Large intestine (tissue), 12 donors: ENCODE data around the gene PLEKHA6. TPM values are rescaled to one million over a fixed set of nuclear protein-coding genes. Genes with fewer than 3 reads are reported as not detected.

Source experiments
- DNase-seq, 2 donors: peaks; one replicate each; pipeline versions ENCODE4 v3.0.0 to v3.0.0-alpha.2; 2013
- H3K27ac ChIP-seq: one replicate; pipeline ENCODE4 v1.5.1; 2013; ENCODE audit warnings: low read length
- H3K27me3 ChIP-seq: 2 replicates; pipeline ENCODE4 v1.6.1; 2013; ENCODE audit warnings: low read length; ENCODE audit not compliant: control insufficient read depth, insufficient read depth
- H3K36me3 ChIP-seq: 2 replicates; pipeline ENCODE4 v1.6.1; 2013; ENCODE audit warnings: low read length; ENCODE audit not compliant: control insufficient read depth, insufficient read depth
- H3K4me1 ChIP-seq: one replicate; pipeline ENCODE4 v1.6.1; 2013; ENCODE audit warnings: low read length; ENCODE audit not compliant: control insufficient read depth, insufficient read depth
- H3K4me3 ChIP-seq: one replicate; pipeline ENCODE4 v1.5.1; 2013; ENCODE audit warnings: low read length
- H3K9me3 ChIP-seq: one replicate; pipeline ENCODE4 v1.6.1; 2013; ENCODE audit warnings: mild to moderate bottlenecking, low read depth, low read length, moderate library complexity; ENCODE audit not compliant: control insufficient read depth
- WGBS: methylation state at CpG from one replicate; pipeline ENCODE4 v1.1.5; 2013; ENCODE audit warnings: low lambda C conversion rate; ENCODE audit not compliant: insufficient coverage; 5-methylcytosine and 5-hydroxymethylcytosine counted together
- long read RNA-seq, 11 donors: transcript quantifications; one replicate each; lab custom pipeline, GENCODE V29; 2026
- polyA plus RNA-seq: library from polyadenylated mRNA; unstranded; fragments of 120-200 nt; gene quantifications from one replicate; pipeline ENCODE4 v1.2.1, GENCODE V29; 2013

The PLEKHA6 gene
- 59.3 TPM for polyA plus RNA-seq
- long read RNA-seq, donor 1, partial matches to known transcripts: 0 of 1 reads
- long read RNA-seq, donor 1, other reads (novel, unspliced or antisense): 0 of 1 reads
- long read RNA-seq, donor 2, partial matches to known transcripts: 0 of 1 reads
- long read RNA-seq, donor 2, other reads (novel, unspliced or antisense): 0 of 1 reads
- long read RNA-seq, donor 3: 0 reads
- long read RNA-seq, donor 4: 0 reads
- long read RNA-seq, donor 5: 0 reads
- long read RNA-seq, donor 6, partial matches to known transcripts: 5 of 7 reads
- long read RNA-seq, donor 6, other reads (novel, unspliced or antisense): 0 of 7 reads
- long read RNA-seq, donor 7, partial matches to known transcripts: 0 of 2 reads
- long read RNA-seq, donor 7, other reads (novel, unspliced or antisense): 0 of 2 reads
- long read RNA-seq, donor 8, partial matches to known transcripts: 0 of 2 reads
- long read RNA-seq, donor 8, other reads (novel, unspliced or antisense): 0 of 2 reads
- long read RNA-seq, donor 9: 0 reads
- long read RNA-seq, donor 10, partial matches to known transcripts: 0 of 2 reads
- long read RNA-seq, donor 10, other reads (novel, unspliced or antisense): 0 of 2 reads
- long read RNA-seq, donor 11, partial matches to known transcripts: 0 of 1 reads
- long read RNA-seq, donor 11, other reads (novel, unspliced or antisense): 0 of 1 reads

DNA sequence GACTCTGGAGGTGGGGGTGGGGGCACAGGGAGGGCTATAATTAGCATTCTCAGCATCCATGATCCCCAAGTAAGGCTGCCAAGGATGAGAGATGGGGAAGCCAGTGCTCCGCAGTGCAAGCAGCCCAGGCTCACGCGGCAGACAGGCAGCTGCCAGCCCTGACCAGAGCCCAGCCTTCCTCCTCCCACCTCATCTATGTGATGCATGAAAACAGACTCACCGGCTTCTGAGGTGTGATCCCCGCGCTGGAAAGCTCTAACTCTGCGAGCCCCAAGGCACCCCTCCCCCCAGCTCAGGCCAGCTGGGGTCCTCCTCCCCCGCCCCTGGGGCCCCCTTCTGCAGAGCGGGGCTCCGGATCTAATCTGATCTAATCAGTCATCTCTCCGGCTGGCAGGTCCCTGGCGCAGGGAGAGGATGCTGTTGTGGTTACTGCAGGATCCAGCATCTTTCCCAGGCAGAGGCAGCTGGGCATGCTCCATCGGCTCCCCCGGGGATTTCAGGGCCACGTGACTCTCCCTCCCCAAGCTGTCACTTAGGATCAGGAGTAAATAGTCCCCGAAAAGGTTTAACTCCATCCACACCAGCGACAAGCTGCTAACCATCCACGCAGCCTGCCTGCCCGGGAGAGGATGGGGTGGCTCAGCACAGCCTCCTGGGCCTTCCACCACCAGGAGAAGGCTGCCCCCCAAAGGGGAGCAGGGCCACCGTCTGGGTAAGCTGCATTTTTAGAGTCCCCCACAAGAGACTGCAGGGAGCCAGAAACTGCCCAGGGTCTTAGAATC is at the start of gene PLEKHA6:
PLEKHA6 (minus strand) TSS at position 456 of the 782 bp plus-strand sequence. CDS start 86,202 bp downstream, outside the sequence.
- DNase-seq: peak in 1 of 2 donors; percentile 47
- Histone ChIP-seq H3K27me3 (no peaks in the 10 kb centered on the region), H3K9me3 (no peaks in the 10 kb centered on the region), H3K36me3 (no peaks in the 10 kb centered on the region), H3K27ac (peak within 1 kb of the TSS; percentile 15), H3K4me1 (peaks cover 44% of the 10 kb centered on the region), H3K4me3 (peak within 1 kb of the TSS; percentile 16)
- no CpG with 5 or more reads among the region's 20 CpGs for WGBS

- no peak overlapping the region for H3K27ac ChIP-seq
- H3K4me1 ChIP-seq: no peaks in the 10 kb centered on the region
- no peaks in the 10 kb centered on the region for H3K27me3 ChIP-seq
- peak overlapping the region; percentile 95 for H3K4me3 ChIP-seq
- no CpG with 5 or more reads among the region's 3 CpGs for WGBS
- H3K9me3 ChIP-seq: no peaks in the 10 kb centered on the region
- DNase-seq: no peak
- H3K36me3 ChIP-seq: peaks cover 13% of the 10 kb centered on the region
Measured at GRCh38 chr1:204409123-204409522, 49.4 kb upstream of the PLEKHA6 start.

GRCh38 chr1:204408602-204409001 is 48.9 kb upstream of the PLEKHA6 start:
- H3K4me1 ChIP-seq: no peaks in the 10 kb centered on the region
- WGBS: 0% methylated on average over 1 of the region's 1 CpG
- H3K27ac ChIP-seq: no peak overlapping the region
- H3K4me3 ChIP-seq: peak overlapping the region; percentile 95
- no peaks in the 10 kb centered on the region for H3K27me3 ChIP-seq
- no peaks in the 10 kb centered on the region for H3K9me3 ChIP-seq
- no peak for DNase-seq
- peaks cover 18% of the 10 kb centered on the region for H3K36me3 ChIP-seq

DNA sequence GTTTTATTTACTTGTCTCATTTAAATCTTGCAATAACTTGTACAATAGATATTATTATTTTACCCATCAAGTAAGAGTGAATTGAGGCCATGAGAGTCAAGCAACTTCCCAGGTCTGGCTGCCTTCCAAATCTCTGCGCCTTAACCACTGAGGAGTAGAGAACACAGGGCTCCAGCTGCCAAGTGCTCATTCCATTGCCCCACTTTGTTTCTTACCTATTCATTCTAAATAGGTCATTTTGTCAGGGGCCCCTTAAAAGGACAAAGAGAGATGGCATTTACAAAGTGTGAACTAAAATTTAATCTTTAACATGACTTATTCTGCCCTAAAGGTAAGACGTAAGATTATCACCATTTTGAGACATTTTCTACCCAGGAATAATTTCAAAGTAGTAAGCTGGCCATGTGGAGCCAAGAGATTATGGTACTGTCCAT is 48.4 kb upstream of the PLEKHA6 start:
- DNase-seq: no peak
- Histone ChIP-seq H3K27me3 (no peaks in the 10 kb centered on the region), H3K9me3 (no peaks in the 10 kb centered on the region), H3K27ac (no peak overlapping the region), H3K4me1 (no peaks in the 10 kb centered on the region), H3K4me3 (peak overlapping the region; percentile 95), H3K36me3 (peaks cover 19% of the 10 kb centered on the region)
- WGBS: no CpG with 5 or more reads among the region's 2 CpGs

DNA sequence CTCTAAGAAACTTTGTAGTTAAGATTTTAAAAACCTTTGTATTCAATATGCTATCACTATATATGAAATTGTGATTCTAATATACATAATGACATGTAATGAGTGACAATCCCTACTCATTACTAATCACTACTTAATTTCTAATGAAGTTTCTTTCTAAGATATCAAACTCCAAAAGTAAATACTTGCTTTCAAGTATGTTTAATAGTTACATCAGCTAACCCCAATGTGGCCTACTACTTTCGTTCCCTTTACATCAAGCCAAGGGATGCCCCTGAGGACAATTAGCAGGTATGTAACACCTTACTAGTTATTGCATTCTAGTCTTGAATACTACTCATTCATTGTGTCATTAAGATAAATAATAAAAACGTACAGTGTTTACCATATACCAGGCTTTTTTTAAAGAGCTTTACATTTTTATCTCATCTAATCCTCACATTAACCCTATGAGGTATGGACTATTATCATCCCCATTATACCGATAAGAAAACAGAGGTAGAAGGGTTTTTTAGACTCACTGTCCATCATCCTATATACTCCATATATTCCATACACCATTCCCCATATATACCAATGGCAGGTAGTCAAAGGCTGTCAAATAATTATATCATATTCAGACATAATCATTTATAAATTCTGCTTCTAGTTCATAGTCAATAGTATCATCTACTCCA is 47.7 kb upstream of the PLEKHA6 start:
- WGBS: 0% methylated on average over 1 of the region's 3 CpGs
- Histone ChIP-seq H3K4me1 (no peaks in the 10 kb centered on the region), H3K36me3 (peaks cover 25% of the 10 kb centered on the region), H3K27me3 (no peaks in the 10 kb centered on the region), H3K9me3 (no peaks in the 10 kb centered on the region), H3K4me3 (peak overlapping the region; percentile 95), H3K27ac (no peak overlapping the region)
- DNase-seq: no peak

- Histone ChIP-seq H3K27ac (no peak overlapping the region), H3K9me3 (no peaks in the 10 kb centered on the region), H3K27me3 (no peaks in the 10 kb centered on the region), H3K4me1 (no peaks in the 10 kb centered on the region), H3K36me3 (peaks cover 28% of the 10 kb centered on the region), H3K4me3 (peak overlapping the region; percentile 95)
- WGBS: no CpG with 5 or more reads among the region's 4 CpGs
- DNase-seq: no peak
Measured at GRCh38 chr1:204406621-204407020, 46.9 kb upstream of the PLEKHA6 start.

DNA sequence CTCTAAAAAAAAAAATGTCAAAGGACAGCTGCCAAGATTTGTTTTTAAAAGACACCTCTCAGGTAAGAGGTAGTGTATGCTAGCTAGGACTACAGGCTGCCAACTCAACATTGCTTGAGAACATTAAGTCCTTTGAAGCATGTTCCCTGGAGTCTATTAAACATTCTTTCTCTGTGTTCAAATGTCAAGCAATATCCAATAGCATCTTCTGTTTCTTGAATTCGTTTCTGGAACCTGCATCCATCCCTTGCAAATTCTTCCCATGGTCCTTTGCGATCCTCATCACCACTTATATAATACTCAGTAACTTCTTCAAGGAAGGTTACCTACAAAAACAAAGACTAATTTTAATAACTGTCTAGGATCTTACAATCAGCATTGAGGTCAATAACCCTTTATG is 46.3 kb upstream of the PLEKHA6 start:
- Histone ChIP-seq H3K9me3 (no peaks in the 10 kb centered on the region), H3K27me3 (no peaks in the 10 kb centered on the region), H3K4me3 (no peak overlapping the region), H3K4me1 (no peaks in the 10 kb centered on the region), H3K36me3 (peaks cover 30% of the 10 kb centered on the region), H3K27ac (no peak overlapping the region)
- DNase-seq: no peak
- 60% methylated on average over 2 of the region's 2 CpGs for WGBS

DNA sequence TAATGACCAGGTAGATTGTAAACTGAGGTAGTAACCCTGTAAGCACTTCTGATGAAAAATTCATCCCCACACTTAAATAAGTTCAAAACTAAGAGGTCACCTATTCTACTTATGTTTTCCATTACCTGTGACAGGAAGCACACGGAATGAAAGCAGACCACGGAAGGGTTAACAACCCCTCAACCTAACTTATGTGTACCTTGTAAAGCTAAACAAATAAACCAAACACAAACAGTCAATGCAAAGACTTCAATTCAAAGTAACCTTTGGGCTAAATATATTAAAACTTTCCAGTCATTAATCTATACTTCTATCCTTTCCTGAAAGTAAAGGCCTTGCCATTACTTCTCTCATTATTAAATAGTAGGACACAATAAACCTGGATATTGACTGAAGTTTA is 44.9 kb upstream of the PLEKHA6 start:
- WGBS: 60% methylated on average over 2 of the region's 2 CpGs
- no peak for DNase-seq
- no peaks in the 10 kb centered on the region for H3K4me1 ChIP-seq
- no peaks in the 10 kb centered on the region for H3K27me3 ChIP-seq
- H3K36me3 ChIP-seq: peaks cover 40% of the 10 kb centered on the region
- no peak overlapping the region for H3K27ac ChIP-seq
- H3K4me3 ChIP-seq: no peak overlapping the region
- no peaks in the 10 kb centered on the region for H3K9me3 ChIP-seq

DNA sequence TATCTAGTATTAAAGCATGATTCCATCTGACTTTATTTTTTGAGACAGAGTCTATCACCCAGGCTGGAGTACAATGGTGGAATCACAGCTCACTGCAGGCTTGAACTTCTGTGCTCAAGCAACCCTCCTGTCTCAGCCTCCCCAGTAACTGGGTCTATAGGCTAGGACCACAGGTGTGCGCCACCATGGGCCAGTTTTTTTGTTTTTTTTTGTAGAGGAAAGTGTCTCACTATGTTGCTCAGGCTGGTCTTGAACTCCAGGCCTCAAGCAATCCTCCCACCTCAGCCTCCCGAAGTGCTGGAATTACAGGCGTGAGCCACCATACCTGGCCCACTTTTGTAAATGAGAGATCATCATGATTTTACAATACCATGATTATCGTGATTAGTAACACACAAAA is 42.7 kb upstream of the PLEKHA6 start:
- H3K4me1 ChIP-seq: peaks cover 6% of the 10 kb centered on the region
- DNase-seq: no peak
- no CpG with 5 or more reads among the region's 4 CpGs for WGBS
- peaks cover 47% of the 10 kb centered on the region for H3K36me3 ChIP-seq
- no peaks in the 10 kb centered on the region for H3K9me3 ChIP-seq
- H3K4me3 ChIP-seq: no peak overlapping the region
- H3K27me3 ChIP-seq: no peaks in the 10 kb centered on the region
- H3K27ac ChIP-seq: no peak overlapping the region

DNA sequence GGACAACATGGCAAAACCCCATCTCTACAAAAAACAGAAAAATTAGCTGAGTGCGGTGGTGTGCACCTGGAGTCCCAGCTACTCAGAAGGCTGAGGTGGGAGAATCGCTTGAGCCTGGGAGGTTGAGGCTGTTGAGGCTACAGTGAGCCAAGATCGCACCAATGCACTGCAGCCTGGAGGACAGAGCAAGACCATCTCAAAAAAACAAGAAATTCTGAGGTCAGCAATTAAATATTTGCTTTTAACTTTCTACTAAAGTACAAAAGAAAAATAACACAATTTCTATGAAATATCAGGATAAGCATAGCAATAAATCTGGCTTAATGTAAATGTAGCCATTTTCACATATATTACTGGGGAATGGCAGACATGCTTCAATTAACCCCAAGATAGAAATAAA is 42.0 kb upstream of the PLEKHA6 start:
- H3K27ac ChIP-seq: no peak overlapping the region
- H3K9me3 ChIP-seq: no peaks in the 10 kb centered on the region
- H3K27me3 ChIP-seq: no peaks in the 10 kb centered on the region
- WGBS: no CpG with 5 or more reads among the region's 3 CpGs
- peaks cover 47% of the 10 kb centered on the region for H3K36me3 ChIP-seq
- H3K4me3 ChIP-seq: no peak overlapping the region
- H3K4me1 ChIP-seq: peaks cover 6% of the 10 kb centered on the region
- DNase-seq: no peak
